MM.1S (cell line): ENCODE data around the gene XRCC5.

Source experiments
- DNase-seq: peaks from one replicate; pipeline ENCODE4 v3.0.0-alpha.2; 2015
- H2AFZ ChIP-seq: fragments of 300-600 bp; sonication (generic); 2 replicates; pipeline ENCODE4 v1.6.0; 2016; ENCODE audit warnings: antibody characterized with exemption, low read length
- H3F3A ChIP-seq: fragments of 300-600 bp; sonication (generic); 2 replicates; pipeline ENCODE4 v1.6.1; 2016; ENCODE audit warnings: mild to moderate bottlenecking, antibody characterized with exemption, low read length, moderate library complexity, mixed read lengths; ENCODE audit not compliant: insufficient read depth
- H3K27ac ChIP-seq: fragments of 300-600 bp; sonication (generic); 2 replicates; pipeline ENCODE4 v1.5.1; 2016; ENCODE audit warnings: mild to moderate bottlenecking, low read length
- H3K27me3 ChIP-seq: fragments of 300-600 bp; sonication (generic); replicated peaks from 2 replicates; pipeline ENCODE4 v1.6.0; 2016; ENCODE audit warnings: low read length; ENCODE audit not compliant: insufficient read depth
- H3K36me3 ChIP-seq: fragments of 300-600 bp; sonication (generic); replicated peaks from 2 replicates; pipeline ENCODE4 v1.6.1; 2016; ENCODE audit warnings: mild to moderate bottlenecking, low read length, mixed read lengths; ENCODE audit not compliant: insufficient read depth
- H3K4me1 ChIP-seq: fragments of 300-600 bp; sonication (generic); 2 replicates; pipeline ENCODE4 v1.6.1; 2016; ENCODE audit warnings: low read length, mixed read lengths
- H3K4me2 ChIP-seq: fragments of 300-600 bp; sonication (generic); 2 replicates; pipeline ENCODE4 v1.6.0; 2016; ENCODE audit warnings: low read depth, low read length
- H3K4me3 ChIP-seq: fragments of 300-600 bp; sonication (generic); 2 replicates; pipeline ENCODE4 v1.5.1; 2016; ENCODE audit warnings: low read length, mixed read lengths
- H3K79me2 ChIP-seq: fragments of 300-600 bp; sonication (generic); 2 replicates; pipeline ENCODE4 v1.6.1; 2016; ENCODE audit warnings: mixed run types, low read length, mixed read lengths
- H3K9ac ChIP-seq: fragments of 300-600 bp; sonication (generic); 2 replicates; pipeline ENCODE4 v1.6.1; 2016; ENCODE audit warnings: low read length, mixed read lengths
- H3K9me2 ChIP-seq: fragments of 300-600 bp; sonication (generic); replicated peaks from 2 replicates; pipeline ENCODE4 v1.6.1; 2016; ENCODE audit warnings: mild to moderate bottlenecking, low read length, mixed read lengths; ENCODE audit not compliant: insufficient read depth
- H3K9me3 ChIP-seq: fragments of 300-600 bp; sonication (generic); replicated peaks from 2 replicates; pipeline ENCODE4 v1.6.1; 2016; ENCODE audit warnings: mild to moderate bottlenecking, low read length, mixed read lengths; ENCODE audit not compliant: insufficient read depth
- H4K20me1 ChIP-seq: fragments of 300-600 bp; sonication (generic); 2 replicates; pipeline ENCODE4 v1.6.1; 2016; ENCODE audit warnings: mild to moderate bottlenecking, low read length, moderate library complexity, mixed read lengths; ENCODE audit not compliant: insufficient read depth
- CTCF ChIP-seq: fragments of 300-600 bp; sonication (generic); IDR thresholded peaks from 2 replicates; pipeline ENCODE4 v1.5.1; 2016; ENCODE audit warnings: antibody characterized with exemption, low read length, mixed read lengths
- EZH2 ChIP-seq: fragments of 300-600 bp; sonication (generic); optimal IDR thresholded peaks from 2 replicates; pipeline ENCODE3; 2017; ENCODE audit warnings: low read depth, mild to moderate bottlenecking, antibody characterized with exemption, low read length, mixed read lengths
- EZH2phosphoT487 ChIP-seq: fragments of 300-600 bp; sonication (generic); IDR thresholded peaks from 2 replicates; pipeline ENCODE4 v1.6.1; 2018; ENCODE audit warnings: antibody characterized with exemption, low read length

XRCC5 gene

GRCh38 chr2:216103213-216103612 lies 5.9 kb upstream of the XRCC5 start:
- no peaks in the 10 kb centered on the region for H3K9me3 ChIP-seq
- DNase-seq: no peak
- H3K4me1 ChIP-seq: no peaks in the 10 kb centered on the region
- H2AFZ ChIP-seq: no peak overlapping the region
- no peaks in the 10 kb centered on the region for H3K9me2 ChIP-seq
- H3K4me2 ChIP-seq: no peak overlapping the region
- TF ChIP-seq EZH2phosphoT487 (no peak), EZH2 (no peak), CTCF (no peak)
- no peak overlapping the region for H3K27ac ChIP-seq
- H3K79me2 ChIP-seq: no peaks in the 10 kb centered on the region
- H3K4me3 ChIP-seq: no peak overlapping the region
- H3K36me3 ChIP-seq: no peaks in the 10 kb centered on the region
- no peaks in the 10 kb centered on the region for H4K20me1 ChIP-seq
- H3F3A ChIP-seq: no peaks in the 10 kb centered on the region
- H3K9ac ChIP-seq: no peak overlapping the region
- no peaks in the 10 kb centered on the region for H3K27me3 ChIP-seq

GRCh38 chr2:216104691-216105090 lies 4.5 kb upstream of the XRCC5 start:
- Histone ChIP-seq H3K27ac (no peak overlapping the region), H3K4me1 (0 out of 2 replicates have a peak, but pooled peaks cover 4% of the 10 kb centered on the region), H3K9ac (no peak overlapping the region), H2AFZ (no peak overlapping the region), H3K4me3 (no peak overlapping the region), H3K36me3 (no peaks in the 10 kb centered on the region), H3K79me2 (peaks cover 6% of the 10 kb centered on the region), H4K20me1 (no peaks in the 10 kb centered on the region), H3F3A (peaks cover 1% of the 10 kb centered on the region; the same call in 1 of the 2 replicates), H3K4me2 (no peak overlapping the region), H3K27me3 (no peaks in the 10 kb centered on the region), H3K9me2 (no peaks in the 10 kb centered on the region), H3K9me3 (no peaks in the 10 kb centered on the region)
- DNase-seq: no peak
- no peak for TF ChIP-seq EZH2
- TF ChIP-seq EZH2phosphoT487: no peak
- no peak for TF ChIP-seq CTCF

DNA sequence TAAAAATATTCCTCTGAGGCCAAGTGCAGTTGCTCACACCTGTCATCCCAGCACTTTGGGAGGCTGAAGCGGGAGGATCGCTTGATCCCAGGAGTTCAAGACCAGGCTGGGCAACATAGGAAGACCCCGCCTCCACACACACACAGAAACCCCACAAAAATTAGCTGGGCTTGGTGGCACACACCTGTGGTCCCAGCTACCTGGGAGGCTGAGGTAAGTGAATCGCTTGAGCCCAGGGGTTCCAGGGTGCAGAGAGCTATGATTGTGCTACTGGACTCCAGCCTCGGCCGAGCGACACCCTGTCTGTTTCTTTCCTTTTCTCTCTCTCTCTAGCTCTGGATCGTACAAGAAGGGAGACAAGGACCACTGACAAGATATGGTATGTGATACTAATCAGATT lies 1.8 kb upstream of the XRCC5 start:
- Histone ChIP-seq H3K9me3 (no peaks in the 10 kb centered on the region), H2AFZ (no peak overlapping the region), H3K9ac (no peak overlapping the region), H3K4me3 (no peak overlapping the region), H3K27me3 (no peaks in the 10 kb centered on the region), H3F3A (peaks cover 27% of the 10 kb centered on the region), H3K79me2 (peaks cover 32% of the 10 kb centered on the region), H3K9me2 (no peaks in the 10 kb centered on the region), H4K20me1 (no peaks in the 10 kb centered on the region), H3K4me2 (no peak overlapping the region), H3K4me1 (peaks cover 23% of the 10 kb centered on the region), H3K36me3 (no peaks in the 10 kb centered on the region), H3K27ac (no peak overlapping the region)
- no peak for DNase-seq
- TF ChIP-seq EZH2phosphoT487: no peak
- no peak for TF ChIP-seq CTCF
- no peak for TF ChIP-seq EZH2
